PC-3 (cell line): ENCODE results near the gene KCNK5. TPM values are rescaled to one million over a fixed set of nuclear protein-coding genes. Genes with fewer than 3 reads are reported as not detected.
A peak's percentile ranks its signal among the peaks of the same experiment; 100 is the strongest.

Experiments used
- ATAC-seq: fragments of 200-7000 bp; cut with Tn5 transposase; 2 replicates; pipeline ENCODE4 v1.9.1; 2020; ENCODE audit warnings: mild to moderate bottlenecking, moderate library complexity
- BruUV-seq: library from RNA; stranded (reverse); fragments of 400-500 nt; replicated peaks from 2 replicates; lab custom pipeline; 2021; lab: Mats Ljungman, UMichigan
- CTCF ChIA-PET: fragments of 300-600 bp; sonication (Branson Sonifier 250); formaldehyde crosslinking; loops from one replicate; lab custom pipeline; 2022; ENCODE audit warnings: antibody characterized with exemption; lab: Charles Lee
- POLR2A ChIA-PET: fragments of 300-600 bp; sonication (Branson Sonifier 250); formaldehyde crosslinking; loops from one replicate; lab custom pipeline; 2022; ENCODE audit warnings: antibody characterized with exemption; ENCODE audit not compliant: unreplicated experiment; lab: Charles Lee
- DNase-seq: peaks from one replicate; pipeline ENCODE4 v3.0.0-alpha.2; 2015
- H2AFZ ChIP-seq: fragments of 300-600 bp; sonication (generic); 2 replicates; pipeline ENCODE4 v1.6.0; 2016; ENCODE audit warnings: antibody characterized with exemption, low read length
- H3F3A ChIP-seq: fragments of 300-600 bp; sonication (generic); one replicate; pipeline ENCODE4 v1.6.0; 2017; ENCODE audit warnings: antibody characterized with exemption, low read length, control low read depth, mild to moderate bottlenecking; ENCODE audit not compliant: unreplicated experiment
- H3K27ac ChIP-seq: fragments of 300-600 bp; sonication (generic); 2 replicates; pipeline ENCODE4 v1.5.1; 2016; ENCODE audit warnings: mild to moderate bottlenecking, low read length
- H3K27me3 ChIP-seq: fragments of 300-600 bp; sonication (generic); 2 replicates; pipeline ENCODE4 v1.6.1; 2016; ENCODE audit warnings: low read length, mixed read lengths
- H3K36me3 ChIP-seq: fragments of 300-600 bp; sonication (generic); 2 replicates; pipeline ENCODE4 v1.6.1; 2016; ENCODE audit warnings: low read depth, mixed run types, low read length, mixed read lengths
- H3K4me1 ChIP-seq: fragments of 300-600 bp; sonication (generic); 2 replicates; pipeline ENCODE4 v1.5.1; 2016; ENCODE audit warnings: low read length; ENCODE audit not compliant: insufficient read depth
- H3K4me2 ChIP-seq: fragments of 300-600 bp; sonication (generic); 2 replicates; pipeline ENCODE4 v1.6.0; 2016; ENCODE audit warnings: low read length
- H3K4me3 ChIP-seq: fragments of 300-600 bp; sonication (generic); 2 replicates; pipeline ENCODE4 v1.5.1; 2016; ENCODE audit warnings: mild to moderate bottlenecking, low read length, mixed read lengths
- H3K79me2 ChIP-seq: fragments of 300-600 bp; sonication (generic); 2 replicates; pipeline ENCODE4 v1.6.1; 2017; ENCODE audit warnings: low read length, mixed read lengths
- H3K9ac ChIP-seq: fragments of 300-600 bp; sonication (generic); 2 replicates; pipeline ENCODE4 v1.6.0; 2016; ENCODE audit warnings: mild to moderate bottlenecking, low read length
- H3K9me2 ChIP-seq: fragments of 300-600 bp; sonication (generic); replicated peaks from 2 replicates; pipeline ENCODE4 v1.6.1; 2016; ENCODE audit warnings: mixed run types, low read length, mixed read lengths
- H3K9me3 ChIP-seq: fragments of 300-600 bp; sonication (generic); 2 replicates; pipeline ENCODE4 v1.6.1; 2016; ENCODE audit warnings: low read length, mixed read lengths
- H4K20me1 ChIP-seq: fragments of 300-600 bp; sonication (generic); 2 replicates; pipeline ENCODE4 v1.6.1; 2016; ENCODE audit warnings: low read length, mixed read lengths
- CTCF ChIP-seq: fragments of 300-600 bp; sonication (generic); conservative IDR thresholded peaks from 2 replicates; pipeline ENCODE4 v1.5.1; 2017; ENCODE audit warnings: antibody characterized with exemption, low read depth, mild to moderate bottlenecking, low read length
- EZH2 ChIP-seq: fragments of 300-600 bp; sonication (generic); IDR thresholded peaks from one replicate; pipeline ENCODE4 v1.6.1; 2017; ENCODE audit warnings: antibody characterized with exemption, mild to moderate bottlenecking, low read length; ENCODE audit not compliant: unreplicated experiment
- EZH2phosphoT487 ChIP-seq: fragments of 300-600 bp; sonication (generic); IDR thresholded peaks from 2 replicates; pipeline ENCODE4 v1.6.1; 2018; ENCODE audit warnings: mild to moderate bottlenecking, antibody characterized with exemption, low read length, borderline replicate concordance
- intact Hi-C: fragments of 100-400 bp; cut with micrococcal nuclease; formaldehyde crosslinking; loops from 2 replicates; pipeline ENCODE4 v1.9.0; 2023
- total RNA-seq: library from RNA; depleted of rRNA; stranded (reverse); fragments of >200 nt; gene quantifications from 2 replicates; pipeline ENCODE4 v1.2.3, GENCODE V29; 2014

Gene KCNK5
- total RNA-seq, 1 experiment from 2014 or later: 3.5 TPM

DNA sequence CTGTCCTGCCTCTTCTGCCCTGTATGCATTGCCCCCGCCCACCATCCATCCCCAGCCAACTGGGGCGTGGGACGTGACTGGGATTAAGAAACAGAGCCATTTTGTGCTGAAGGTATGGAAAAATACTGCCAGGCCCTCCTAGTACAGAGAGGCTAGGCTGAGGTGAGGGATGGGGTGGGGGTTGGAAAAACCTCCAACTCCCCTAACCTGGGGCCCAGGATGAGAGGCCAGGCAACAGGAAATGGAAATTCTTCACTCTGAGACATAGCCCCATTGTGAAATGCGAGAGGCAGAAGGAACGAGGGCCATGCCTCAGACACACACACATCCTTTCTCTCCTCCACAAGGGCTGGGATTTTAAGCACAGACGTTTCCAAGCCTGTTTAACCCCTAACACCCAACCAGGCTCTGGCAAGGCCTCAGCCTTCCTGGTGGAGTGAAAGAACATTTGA, 19.9 kb downstream of the KCNK5 start:
- Histone ChIP-seq H3K79me2 (no peaks in the 10 kb centered on the region), H3K27me3 (no peaks in the 10 kb centered on the region), H3K9me3 (no peaks in the 10 kb centered on the region), H3K4me2 (no peak overlapping the region), H4K20me1 (no peaks in the 10 kb centered on the region), H3K4me3 (no peak overlapping the region), H3K27ac (no peak overlapping the region), H3F3A (no peaks in the 10 kb centered on the region), H3K4me1 (peaks cover 9% of the 10 kb centered on the region), H3K9me2 (no peaks in the 10 kb centered on the region), H2AFZ (0 out of 2 replicates have a peak overlapping the region, but pooled peaks have one; percentile 30), H3K36me3 (no peaks in the 10 kb centered on the region), H3K9ac (no peak overlapping the region)
- no TSS peak for BruUV-seq
- POLR2A ChIA-PET: no interaction called here
- no peak for ATAC-seq
- TF ChIP-seq EZH2phosphoT487: no peak
- TF ChIP-seq CTCF: no peak
- TF ChIP-seq EZH2: no peak
- no peak for DNase-seq
- CTCF ChIA-PET: no interaction called here
- intact Hi-C loops: no loop called here

- Histone ChIP-seq H3K79me2 (no peaks in the 10 kb centered on the region), H3K4me2 (no peak overlapping the region), H3K27ac (no peak overlapping the region), H3K9me2 (no peaks in the 10 kb centered on the region), H3K9ac (no peak overlapping the region), H3K36me3 (no peaks in the 10 kb centered on the region), H4K20me1 (no peaks in the 10 kb centered on the region), H3K4me1 (peaks cover 21% of the 10 kb centered on the region), H3K27me3 (no peaks in the 10 kb centered on the region), H3F3A (no peaks in the 10 kb centered on the region), H3K9me3 (no peaks in the 10 kb centered on the region), H2AFZ (no peak overlapping the region), H3K4me3 (no peak overlapping the region)
- no TSS peak for BruUV-seq
- ChIA-PET POLR2A (no interaction called here), CTCF (no interaction called here)
- no peak for DNase-seq
- ATAC-seq: no peak
- intact Hi-C loops: no loop called here
- no peak for TF ChIP-seq CTCF
- no peak for TF ChIP-seq EZH2phosphoT487
- TF ChIP-seq EZH2: no peak
These were observed 21.0 kb downstream of the KCNK5 start for GRCh38 chr6:39208223-39208739.

DNA sequence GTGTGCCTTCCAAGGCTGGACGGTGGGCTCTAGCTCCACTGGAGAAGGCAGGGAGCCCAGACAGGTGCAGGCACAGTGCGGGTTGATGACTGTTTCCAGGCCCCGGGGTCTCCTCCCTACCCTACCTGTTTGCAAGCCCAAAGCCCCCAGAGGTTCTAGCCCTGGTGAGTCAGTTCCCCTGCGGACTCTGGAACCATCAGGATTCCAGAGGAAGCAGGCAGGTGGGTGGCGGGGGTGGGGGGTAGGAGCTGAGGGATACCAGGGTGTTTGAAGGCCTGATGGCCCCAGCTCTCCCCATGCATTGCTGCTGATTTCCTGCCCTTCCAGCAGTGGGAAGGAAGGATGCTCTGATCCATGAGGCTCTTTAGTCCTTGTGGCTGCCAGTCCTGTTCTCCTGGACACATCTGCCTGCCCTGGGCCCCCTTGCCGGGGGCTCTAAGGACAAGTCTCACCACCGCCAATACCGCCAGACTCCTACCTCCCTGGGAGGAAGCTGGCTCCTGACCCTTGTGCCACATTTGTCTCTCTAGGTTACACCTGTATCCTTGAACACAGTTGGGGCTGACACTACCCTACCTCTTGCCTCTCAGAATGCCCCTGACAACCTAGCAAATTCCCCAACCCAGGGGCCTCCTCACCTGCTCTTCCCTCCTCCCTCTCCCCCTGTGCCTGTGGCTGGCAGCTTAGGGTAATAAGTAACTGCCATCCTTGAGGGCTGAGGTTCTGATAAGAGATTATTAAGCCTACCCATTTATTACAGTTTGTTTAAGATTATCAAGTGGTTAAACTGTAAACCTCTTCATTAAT, 21.7 kb downstream of the KCNK5 start:
- intact Hi-C loops: no loop called here
- H3K4me3 ChIP-seq: no peak overlapping the region

More for the DNA sequence above, 21.7 kb downstream of the KCNK5 start:
- Histone ChIP-seq H3K4me1 (peaks cover 26% of the 10 kb centered on the region), H4K20me1 (no peaks in the 10 kb centered on the region), H3K79me2 (no peaks in the 10 kb centered on the region), H2AFZ (no peak overlapping the region), H3K4me2 (no peak overlapping the region), H3K9me2 (no peaks in the 10 kb centered on the region), H3K36me3 (no peaks in the 10 kb centered on the region), H3K27ac (no peak overlapping the region), H3K9me3 (no peaks in the 10 kb centered on the region), H3F3A (no peaks in the 10 kb centered on the region), H3K27me3 (no peaks in the 10 kb centered on the region), H3K9ac (no peak overlapping the region)
- no TSS peak for BruUV-seq
- ChIA-PET POLR2A (no interaction called here), CTCF (no interaction called here)
- ATAC-seq: no peak
- TF ChIP-seq EZH2 (no peak), CTCF (no peak), EZH2phosphoT487 (no peak)
- no peak for DNase-seq
